Loucy (cell line): Measurements from ENCODE around the gene CIB4.

Source experiments
- H2AFZ ChIP-seq: fragments of 200-600 bp; sonication (generic); 2 replicates; pipeline ENCODE4 v1.6.0; 2016; ENCODE audit warnings: antibody characterized with exemption, mild to moderate bottlenecking, low read length, moderate library complexity
- H3F3A ChIP-seq: fragments of 200-600 bp; 2 replicates; pipeline ENCODE4 v1.6.0; 2016; ENCODE audit warnings: antibody characterized with exemption, low read depth, mild to moderate bottlenecking
- H3K27me3 ChIP-seq: fragments of 200-600 bp; sonication (generic); 2 replicates; pipeline ENCODE4 v1.6.1; 2014; ENCODE audit warnings: low read length, mild to moderate bottlenecking; ENCODE audit not compliant: insufficient read depth, poor library complexity, severe bottlenecking
- H3K36me3 ChIP-seq: fragments of 200-600 bp; sonication (generic); 2 replicates; pipeline ENCODE4 v1.6.1; 2016; ENCODE audit warnings: low read length; ENCODE audit not compliant: insufficient read depth
- H3K4me1 ChIP-seq: fragments of 200-600 bp; sonication (generic); 2 replicates; pipeline ENCODE4 v1.5.1; 2014; ENCODE audit warnings: low read length, mild to moderate bottlenecking; ENCODE audit not compliant: insufficient read depth, poor library complexity, severe bottlenecking
- H3K4me2 ChIP-seq: fragments of 200-600 bp; sonication (generic); 2 replicates; pipeline ENCODE4 v1.6.0; 2014; ENCODE audit warnings: antibody characterized with exemption, low read length, low read depth, mild to moderate bottlenecking; ENCODE audit not compliant: poor library complexity, severe bottlenecking
- H3K4me3 ChIP-seq: fragments of 200-600 bp; sonication (generic); 2 replicates; pipeline ENCODE4 v1.5.1; 2014; ENCODE audit warnings: low read length, mild to moderate bottlenecking, mixed read lengths; ENCODE audit not compliant: poor library complexity, severe bottlenecking
- H3K79me2 ChIP-seq: fragments of 200-600 bp; sonication (generic); 2 replicates; pipeline ENCODE4 v1.6.1; 2014; ENCODE audit warnings: low read length; ENCODE audit not compliant: insufficient read depth
- H3K9ac ChIP-seq: fragments of 200-600 bp; sonication (generic); 2 replicates; pipeline ENCODE4 v1.6.0; 2014; ENCODE audit warnings: mild to moderate bottlenecking, low read depth, low read length, moderate library complexity; ENCODE audit not compliant: poor library complexity, severe bottlenecking
- H3K9me2 ChIP-seq: fragments of 200-600 bp; sonication (generic); replicated peaks from 2 replicates; pipeline ENCODE4 v1.6.1; 2016; ENCODE audit warnings: low read depth, low read length, mixed read lengths
- H3K9me3 ChIP-seq: fragments of 200-600 bp; sonication (generic); 2 replicates; pipeline ENCODE4 v1.6.1; 2014; ENCODE audit warnings: mild to moderate bottlenecking, antibody characterized with exemption, low read length, low read depth; ENCODE audit not compliant: insufficient read depth
- H4K20me1 ChIP-seq: fragments of 200-600 bp; sonication (generic); 2 replicates; pipeline ENCODE4 v1.6.0; 2014; ENCODE audit warnings: antibody characterized with exemption, low read length, mild to moderate bottlenecking; ENCODE audit not compliant: insufficient read depth, poor library complexity, severe bottlenecking
- CTCF ChIP-seq: fragments of 200-600 bp; sonication (generic); conservative IDR thresholded peaks from 2 replicates; pipeline ENCODE4 v1.5.1; 2014; ENCODE audit warnings: mild to moderate bottlenecking, antibody characterized with exemption, low read length
- EZH2phosphoT487 ChIP-seq: fragments of 200-600 bp; IDR thresholded peaks from 2 replicates; pipeline ENCODE4 v1.6.1; 2018; ENCODE audit warnings: antibody characterized with exemption, mild to moderate bottlenecking, moderate library complexity, borderline replicate concordance

The CIB4 gene

GRCh38 chr2:26559556-26559955, 81.6 kb downstream of the CIB4 start:
- no peak for TF ChIP-seq EZH2phosphoT487
- no peak for TF ChIP-seq CTCF
- H3K27me3 ChIP-seq, result no peaks in the 10 kb centered on the region
- no peak overlapping the region for H2AFZ ChIP-seq

GRCh38 chr2:26559044-26559405, 82.1 kb downstream of the CIB4 start:
- Histone ChIP-seq H3K27me3 (no peaks in the 10 kb centered on the region), H2AFZ (no peak overlapping the region), H3F3A (no peaks in the 10 kb centered on the region), H4K20me1 (no peaks in the 10 kb centered on the region), H3K4me1 (no peaks in the 10 kb centered on the region), H3K79me2 (no peaks in the 10 kb centered on the region), H3K4me2 (no peak overlapping the region), H3K9ac (no peak overlapping the region), H3K9me3 (no peaks in the 10 kb centered on the region), H3K36me3 (no peaks in the 10 kb centered on the region), H3K4me3 (no peak overlapping the region), H3K9me2 (no peaks in the 10 kb centered on the region)
- no peak for TF ChIP-seq EZH2phosphoT487
- TF ChIP-seq CTCF, result no peak

More at GRCh38 chr2:26559556-26559955, 81.6 kb downstream of the CIB4 start:
- Histone ChIP-seq H3K9ac (no peak overlapping the region), H3K79me2 (no peaks in the 10 kb centered on the region), H3K4me2 (no peak overlapping the region), H3K36me3 (no peaks in the 10 kb centered on the region), H3F3A (no peaks in the 10 kb centered on the region), H3K9me3 (no peaks in the 10 kb centered on the region), H4K20me1 (no peaks in the 10 kb centered on the region), H3K9me2 (no peaks in the 10 kb centered on the region), H3K4me3 (no peak overlapping the region), H3K4me1 (no peaks in the 10 kb centered on the region)

- no peak overlapping the region for H2AFZ ChIP-seq
- H3K4me2 ChIP-seq, result no peak overlapping the region
- no peaks in the 10 kb centered on the region for H3K9me3 ChIP-seq
- H3K79me2 ChIP-seq, result no peaks in the 10 kb centered on the region
- no peaks in the 10 kb centered on the region for H3F3A ChIP-seq
- no peaks in the 10 kb centered on the region for H3K27me3 ChIP-seq
- H4K20me1 ChIP-seq, result no peaks in the 10 kb centered on the region
- no peaks in the 10 kb centered on the region for H3K9me2 ChIP-seq
- H3K9ac ChIP-seq, result no peak overlapping the region
- H3K36me3 ChIP-seq, result no peaks in the 10 kb centered on the region
- no peak for TF ChIP-seq EZH2phosphoT487
- no peak for TF ChIP-seq CTCF
- H3K4me1 ChIP-seq, result no peaks in the 10 kb centered on the region
- H3K4me3 ChIP-seq, result no peak overlapping the region
Measured at GRCh38 chr2:26558271-26559043, 82.7 kb downstream of the CIB4 start.
